Measurements from ENCODE around the gene BMPR1A. TPM values are rescaled to one million over a fixed set of nuclear protein-coding genes. Genes with fewer than 3 reads are reported as not detected.

The BMPR1A gene
- total RNA-seq, 2 experiments from 2014 or later, result 0.47 to 1.1 TPM

DNA sequence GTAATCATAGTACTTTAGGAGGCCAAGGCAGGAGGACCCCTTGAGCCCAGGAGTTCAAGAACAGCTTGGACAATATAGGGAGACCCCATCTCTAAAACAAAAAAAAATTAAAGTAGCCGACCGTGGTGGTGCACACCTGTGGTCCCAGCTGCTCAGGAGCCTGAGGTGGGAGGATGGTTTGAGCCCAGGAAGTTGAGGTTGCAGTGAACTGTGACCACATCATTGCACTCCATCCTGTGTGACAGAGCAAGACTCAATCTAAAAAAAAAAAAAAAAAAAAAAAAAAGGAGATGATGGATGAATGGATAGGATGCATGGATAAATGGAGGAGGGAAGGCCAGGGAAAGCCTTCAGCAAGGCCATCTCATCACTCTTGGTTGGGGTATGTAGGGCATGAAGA is 33.4 kb upstream of the BMPR1A start:
- no peak for TF ChIP-seq EZH2phosphoT487 (IDR thresholded peaks at IDR 0.05; ENCODE audit: borderline replicate concordance, low read depth, low read length)
- Histone ChIP-seq H3K4me1 (ENCODE audit: insufficient read depth, low read length, poor library complexity, severe bottlenecking) (peaks cover 4% of the 10 kb centered on the region), H3K9me2 (ENCODE audit: insufficient read depth, low read length) (no peaks in the 10 kb centered on the region), H3K4me2 (ENCODE audit: low read length) (no peak overlapping the region), H3K9me3 (ENCODE audit: low read length) (no peaks in the 10 kb centered on the region), H3K4me3 (ENCODE audit: low read depth, low read length, poor library complexity, severe bottlenecking) (no peak overlapping the region), H3K27ac (ENCODE audit: low read depth, low read length, poor library complexity, severe bottlenecking) (no peak overlapping the region), H4K20me1 (ENCODE audit: insufficient read depth, low read length) (no peaks in the 10 kb centered on the region), H3K79me2 (ENCODE audit: insufficient read depth, low read depth, low read length) (no peaks in the 10 kb centered on the region), H3K36me3 (ENCODE audit: insufficient read depth, low read length) (no peaks in the 10 kb centered on the region), H2AFZ (ENCODE audit: low read length) (no peak overlapping the region)
- peak; percentile 8 for DNase-seq (ENCODE audit: low spot score)
- ChIA-PET CTCF (ENCODE audit: unreplicated experiment) (no interaction called here), POLR2A (interaction anchor here (1.1 to 1.3 kb wide), 2 partner anchors 9 to 30 kb away, joined by 3 to 4 read pairs; no protein-coding TSS in a partner anchor)
- no TSS peak for BruUV-seq (replicated peaks)
- intact Hi-C loops (cut with micrococcal nuclease; ENCODE audit: unreplicated experiment), result no loop called here

DNA sequence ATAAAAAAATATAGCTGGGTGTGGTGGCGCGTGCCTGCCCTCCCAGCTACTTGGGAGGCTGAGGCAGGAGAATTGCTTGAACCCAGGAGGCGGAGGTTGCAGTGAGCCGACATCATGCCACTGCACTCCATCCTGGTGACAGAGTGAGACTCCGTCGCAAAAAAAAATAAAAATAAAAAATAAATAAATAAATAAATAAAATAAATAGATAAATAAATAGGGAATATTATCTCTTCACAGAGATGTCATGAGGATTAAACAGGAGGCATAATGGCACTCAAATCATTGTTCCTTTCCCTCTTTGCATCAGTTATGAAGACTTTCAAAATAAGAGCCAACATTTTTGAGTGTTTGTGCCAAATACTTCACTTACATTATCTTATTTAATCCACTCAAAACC is 32.0 kb upstream of the BMPR1A start:
- no peak for TF ChIP-seq EZH2phosphoT487 (IDR thresholded peaks at IDR 0.05; ENCODE audit: borderline replicate concordance, low read depth, low read length)
- TF ChIP-seq, protein P1, sequence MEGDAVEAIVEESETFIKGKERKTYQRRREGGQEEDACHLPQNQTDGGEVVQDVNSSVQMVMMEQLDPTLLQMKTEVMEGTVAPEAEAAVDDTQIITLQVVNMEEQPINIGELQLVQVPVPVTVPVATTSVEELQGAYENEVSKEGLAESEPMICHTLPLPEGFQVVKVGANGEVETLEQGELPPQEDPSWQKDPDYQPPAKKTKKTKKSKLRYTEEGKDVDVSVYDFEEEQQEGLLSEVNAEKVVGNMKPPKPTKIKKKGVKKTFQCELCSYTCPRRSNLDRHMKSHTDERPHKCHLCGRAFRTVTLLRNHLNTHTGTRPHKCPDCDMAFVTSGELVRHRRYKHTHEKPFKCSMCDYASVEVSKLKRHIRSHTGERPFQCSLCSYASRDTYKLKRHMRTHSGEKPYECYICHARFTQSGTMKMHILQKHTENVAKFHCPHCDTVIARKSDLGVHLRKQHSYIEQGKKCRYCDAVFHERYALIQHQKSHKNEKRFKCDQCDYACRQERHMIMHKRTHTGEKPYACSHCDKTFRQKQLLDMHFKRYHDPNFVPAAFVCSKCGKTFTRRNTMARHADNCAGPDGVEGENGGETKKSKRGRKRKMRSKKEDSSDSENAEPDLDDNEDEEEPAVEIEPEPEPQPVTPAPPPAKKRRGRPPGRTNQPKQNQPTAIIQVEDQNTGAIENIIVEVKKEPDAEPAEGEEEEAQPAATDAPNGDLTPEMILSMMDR (conservative IDR thresholded peaks at IDR 0.05; ENCODE audit: low read length), result no peak
- CTCF ChIA-PET (ENCODE audit: unreplicated experiment), result no interaction called here

DNA sequence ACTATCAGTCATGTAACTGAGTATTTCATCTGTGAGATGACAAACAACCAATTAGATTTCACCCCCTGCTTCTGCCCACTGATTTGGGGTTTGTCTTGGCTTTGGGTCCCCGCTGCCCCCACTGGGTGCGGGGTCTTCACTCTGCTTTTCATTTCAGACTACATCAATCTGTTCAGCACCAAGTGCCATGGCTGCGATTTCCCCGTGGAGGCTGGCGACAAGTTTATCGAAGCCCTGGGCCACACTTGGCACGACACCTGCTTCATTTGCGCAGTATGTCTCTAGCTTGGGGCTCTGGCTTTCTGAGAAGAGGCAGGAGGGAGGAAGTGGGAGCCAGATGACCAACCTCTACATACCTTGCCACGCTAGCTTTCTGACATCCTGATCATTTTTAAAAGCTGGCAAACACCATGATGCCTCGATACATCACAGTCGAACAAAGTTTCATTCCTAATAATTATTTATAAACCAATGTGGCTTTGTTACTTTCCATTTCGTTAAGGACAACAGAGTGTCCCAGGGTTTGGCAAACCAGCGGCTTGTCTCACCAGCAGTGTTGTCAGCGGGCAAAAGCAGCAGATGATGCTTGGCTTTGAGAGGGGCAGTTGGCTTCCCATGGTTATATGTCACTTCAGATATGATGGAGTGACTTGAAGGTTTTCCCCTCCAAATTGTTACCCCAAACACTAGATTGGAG is 30.3 kb upstream of the BMPR1A start:
- BruUV-seq (replicated peaks), result no TSS peak
- Histone ChIP-seq H3K36me3 (ENCODE audit: insufficient read depth, low read length) (no peaks in the 10 kb centered on the region), H3K9me3 (ENCODE audit: low read length) (no peaks in the 10 kb centered on the region), H4K20me1 (ENCODE audit: insufficient read depth, low read length) (no peaks in the 10 kb centered on the region), H3K79me2 (ENCODE audit: insufficient read depth, low read depth, low read length) (no peaks in the 10 kb centered on the region), H3K9me2 (ENCODE audit: insufficient read depth, low read length) (no peaks in the 10 kb centered on the region), H3K4me1 (ENCODE audit: insufficient read depth, low read length, poor library complexity, severe bottlenecking) (peaks cover 4% of the 10 kb centered on the region), H3K27ac (ENCODE audit: low read depth, low read length, poor library complexity, severe bottlenecking) (no peak overlapping the region), H3K4me3 (ENCODE audit: low read depth, low read length, poor library complexity, severe bottlenecking) (no peak overlapping the region), H2AFZ (ENCODE audit: low read length) (no peak overlapping the region), H3K4me2 (ENCODE audit: low read length) (no peak overlapping the region)
- no peak for DNase-seq (ENCODE audit: low spot score)
- ChIA-PET CTCF (ENCODE audit: unreplicated experiment) (no interaction called here), POLR2A (no interaction called here)
- intact Hi-C loops (cut with micrococcal nuclease; ENCODE audit: unreplicated experiment), result no loop called here
- TF ChIP-seq, protein P1 (conservative IDR thresholded peaks at IDR 0.05; ENCODE audit: low read length), result no peak
- no peak for TF ChIP-seq EZH2phosphoT487 (IDR thresholded peaks at IDR 0.05; ENCODE audit: borderline replicate concordance, low read depth, low read length)

More for the DNA sequence above, 32.0 kb upstream of the BMPR1A start:
- intact Hi-C loops (cut with micrococcal nuclease; ENCODE audit: unreplicated experiment), result no loop called here
- POLR2A ChIA-PET, result interaction anchor here (1.2 kb wide), 1 partner anchor 9 kb away, joined by 5 read pairs; no protein-coding TSS in a partner anchor
- peaks cover 4% of the 10 kb centered on the region for H3K4me1 ChIP-seq (ENCODE audit: insufficient read depth, low read length, poor library complexity, severe bottlenecking)
- no peaks in the 10 kb centered on the region for H3K36me3 ChIP-seq (ENCODE audit: insufficient read depth, low read length)
- no TSS peak for BruUV-seq (replicated peaks)
- no peak overlapping the region for H2AFZ ChIP-seq (ENCODE audit: low read length)
- H4K20me1 ChIP-seq (ENCODE audit: insufficient read depth, low read length), result no peaks in the 10 kb centered on the region
- no peak overlapping the region for H3K4me3 ChIP-seq (ENCODE audit: low read depth, low read length, poor library complexity, severe bottlenecking)
- H3K9me2 ChIP-seq (ENCODE audit: insufficient read depth, low read length), result no peaks in the 10 kb centered on the region
- no peak overlapping the region for H3K27ac ChIP-seq (ENCODE audit: low read depth, low read length, poor library complexity, severe bottlenecking)
- no peaks in the 10 kb centered on the region for H3K9me3 ChIP-seq (ENCODE audit: low read length)
- H3K4me2 ChIP-seq (ENCODE audit: low read length), result no peak overlapping the region
- no peaks in the 10 kb centered on the region for H3K79me2 ChIP-seq (ENCODE audit: insufficient read depth, low read depth, low read length)
- DNase-seq (ENCODE audit: low spot score), result no peak

All from OCI-LY7 (cell line).